Measurements from ENCODE around the gene RAB1A. TPM values are rescaled to one million over a fixed set of nuclear protein-coding genes. Genes with fewer than 3 reads are reported as not detected.
"Not testable (repeated sequence)": the region's sequence is repeated elsewhere in the genome, so short reads cannot be mapped to it uniquely, and the experiment has no call there.

RAB1A gene
- polyA plus RNA-seq (ENCODE audit: low read depth in 6 of 6), result 10 to 100 TPM; 53.4 to 92.2 (median 60.5) TPM

DNA sequence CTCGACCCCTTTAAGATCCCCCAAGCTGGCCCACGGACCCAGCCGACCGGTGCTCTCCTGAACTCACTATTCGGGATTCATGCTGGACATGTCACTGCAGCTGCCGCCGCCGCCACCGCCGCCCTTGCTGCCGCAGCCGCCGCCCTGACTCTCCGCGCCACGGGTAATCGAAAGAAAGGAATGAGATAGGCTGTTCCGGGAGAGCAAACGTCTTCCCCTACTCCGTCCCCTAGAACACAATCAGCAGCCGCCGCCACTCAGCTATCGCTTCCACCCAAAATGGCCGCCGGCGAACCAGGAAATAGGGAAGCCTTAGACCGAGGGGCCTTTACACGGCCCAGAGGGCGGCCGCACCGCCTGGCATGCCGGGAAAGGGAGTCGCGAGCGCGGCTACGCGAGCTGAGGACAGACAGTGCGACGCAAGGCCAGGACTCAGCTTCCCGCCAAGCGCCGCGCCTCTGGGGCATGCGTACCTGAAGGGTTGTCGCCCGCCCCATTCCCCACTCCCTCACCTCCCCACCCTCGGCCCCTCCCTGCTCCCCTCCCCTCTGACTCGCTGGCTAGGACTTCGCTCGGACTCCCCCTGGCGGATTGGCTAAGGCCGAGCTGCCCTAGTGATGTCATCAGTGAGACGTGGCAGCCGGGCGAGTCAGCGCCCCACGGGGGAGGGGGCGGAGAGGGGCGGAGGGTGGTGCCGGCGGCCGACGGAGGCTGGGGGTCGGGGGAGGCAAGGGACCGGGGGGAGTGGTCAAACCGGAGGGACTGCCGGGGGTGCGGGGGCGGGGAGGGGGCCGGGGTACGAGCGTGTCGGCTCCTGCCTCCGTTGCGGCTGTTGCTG lies at the start of gene RAB1A:
Gene RAB1A, minus strand, starts transcription at position 281 of the 838 bp plus-strand sequence. Its CDS starts 191 bp downstream, at position 90.
- ATAC-seq (ENCODE audit: low read depth in 2 of 2) (peak; percentile 88 to 92), DNase-seq (peak; percentile 97)
- Mint-ChIP-seq H3K27me3 (no peaks in the 10 kb centered on the region), H3K4me1 (peaks cover 17 to 48% (median 32%) of the 10 kb centered on the region in 3 donors), H3K4me3 (peak within 1 kb of the TSS; percentile 91 to 100 (median 99)), H3K36me3 (peaks cover 0 to 9% of the 10 kb centered on the region in 2 donors), H3K9me3 (no peaks in the 10 kb centered on the region), H3K27ac (peak within 1 kb of the TSS; percentile 98 to 100 (median 99))

DNA sequence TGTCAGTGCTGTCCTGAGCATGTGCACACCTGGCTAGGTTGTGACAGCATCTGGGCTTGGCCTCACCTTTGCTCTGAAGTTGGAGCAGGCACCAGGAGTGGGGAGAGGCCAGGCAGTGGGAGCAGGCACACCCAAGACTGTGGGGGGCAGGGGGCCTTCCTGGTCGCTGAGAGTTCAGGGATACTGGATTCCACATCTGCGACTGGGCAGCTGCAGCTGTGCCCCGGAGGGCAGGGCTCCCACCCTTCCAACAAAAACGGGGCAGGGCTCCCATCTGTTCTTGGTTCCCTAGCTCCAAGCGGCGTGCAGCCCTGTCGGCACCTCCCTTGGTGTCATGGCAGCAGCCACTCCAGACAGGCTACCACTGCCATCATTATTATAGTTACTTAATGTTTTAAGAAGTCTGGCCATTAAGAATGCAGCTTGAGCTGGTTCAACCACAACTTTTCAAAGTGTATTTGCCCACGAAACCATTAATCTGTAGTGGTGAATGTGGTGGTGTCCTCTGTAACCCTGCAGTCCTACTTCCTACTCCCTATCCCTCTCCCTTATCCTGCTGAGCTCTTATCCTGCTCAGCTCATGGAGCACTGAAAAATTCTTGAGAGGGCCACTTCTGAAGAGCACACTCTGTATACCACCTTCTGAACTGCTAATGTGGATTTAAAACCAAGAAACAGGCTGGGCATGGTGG lies 48.0 kb upstream of the RAB1A start:
- Mint-ChIP-seq H3K27ac (no peak overlapping the region), H3K4me3 (peak overlapping the region in 1 of 8 donors; percentile 35), H3K4me1 (no peaks in the 10 kb centered on the region), H3K36me3 (no peaks in the 10 kb centered on the region), H3K9me3 (no peaks in the 10 kb centered on the region), H3K27me3 (peaks cover 4 to 21% (median 4%) of the 10 kb centered on the region in 3 donors)
- ATAC-seq (ENCODE audit: low read depth in 2 of 2) (no peak), DNase-seq (no peak)

DNA sequence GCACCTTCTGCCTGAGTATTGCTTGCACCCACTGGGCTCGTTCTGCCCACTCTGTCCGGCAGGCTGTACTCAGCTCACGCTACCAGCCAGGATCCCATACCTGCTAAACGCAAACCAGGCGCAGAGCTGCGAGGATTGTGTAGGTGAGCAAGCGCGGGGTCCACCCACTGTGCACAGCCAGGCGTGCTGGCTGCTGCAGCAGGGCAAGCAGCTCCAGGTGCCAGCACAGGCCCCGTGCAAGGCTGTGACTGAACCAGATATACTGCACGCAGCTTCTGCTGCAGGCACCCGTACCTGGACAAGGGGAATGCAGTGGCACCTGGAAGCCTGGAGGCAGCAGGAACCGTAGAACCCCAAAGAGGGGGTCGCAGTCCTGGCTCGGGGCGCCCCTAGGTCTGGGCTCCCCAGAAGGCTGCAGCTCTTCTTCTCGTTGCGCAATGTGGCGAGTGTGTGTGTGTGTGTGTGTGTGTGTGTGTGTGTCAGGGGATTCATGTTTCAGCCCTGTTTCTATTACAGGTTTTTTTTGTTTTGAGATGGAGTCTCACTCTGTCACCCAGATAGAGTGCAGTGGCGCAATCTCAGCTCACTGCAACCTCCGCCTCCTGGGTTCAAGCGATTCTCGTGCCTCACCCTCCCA lies 46.1 kb upstream of the RAB1A start:
- no peaks in the 10 kb centered on the region for H3K9me3 Mint-ChIP-seq
- H3K27me3 Mint-ChIP-seq, result peaks cover 0 to 7% (median 0%) of the 10 kb centered on the region in 3 donors
- no peaks in the 10 kb centered on the region for H3K36me3 Mint-ChIP-seq
- no peak overlapping the region for H3K27ac Mint-ChIP-seq
- H3K4me1 Mint-ChIP-seq, result no peaks in the 10 kb centered on the region
- ATAC-seq (ENCODE audit: low read depth in 2 of 2), result no peak
- no peak overlapping the region for H3K4me3 Mint-ChIP-seq
- DNase-seq, result no peak

DNA sequence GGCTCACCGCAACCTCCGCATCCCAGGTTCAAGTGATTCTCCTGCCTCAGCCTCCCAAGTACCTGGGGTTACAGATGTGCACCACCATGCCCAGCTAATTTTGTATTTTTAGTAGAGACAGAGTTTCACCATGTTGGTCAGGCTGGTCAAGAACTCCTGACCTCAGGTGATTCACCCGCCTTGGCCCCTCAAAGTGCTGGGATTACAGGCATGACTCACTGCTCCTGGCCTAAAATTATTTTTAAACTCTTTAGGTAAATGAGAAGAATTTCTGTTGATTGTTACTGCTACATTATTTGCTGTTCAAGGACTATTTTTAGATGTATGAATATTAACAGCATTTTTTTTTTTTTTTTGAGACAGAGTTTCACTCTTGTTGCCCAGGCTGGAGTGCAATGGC lies 44.1 kb upstream of the RAB1A start:
- not testable (repeated sequence) for H3K36me3 Mint-ChIP-seq; H3K9me3 Mint-ChIP-seq; DNase-seq; H3K27me3 Mint-ChIP-seq; ATAC-seq (ENCODE audit: low read depth in 2 of 2); H3K27ac Mint-ChIP-seq; H3K4me1 Mint-ChIP-seq
- peak overlapping the region in 1 of 8 donors; percentile 22 for H3K4me3 Mint-ChIP-seq

DNA sequence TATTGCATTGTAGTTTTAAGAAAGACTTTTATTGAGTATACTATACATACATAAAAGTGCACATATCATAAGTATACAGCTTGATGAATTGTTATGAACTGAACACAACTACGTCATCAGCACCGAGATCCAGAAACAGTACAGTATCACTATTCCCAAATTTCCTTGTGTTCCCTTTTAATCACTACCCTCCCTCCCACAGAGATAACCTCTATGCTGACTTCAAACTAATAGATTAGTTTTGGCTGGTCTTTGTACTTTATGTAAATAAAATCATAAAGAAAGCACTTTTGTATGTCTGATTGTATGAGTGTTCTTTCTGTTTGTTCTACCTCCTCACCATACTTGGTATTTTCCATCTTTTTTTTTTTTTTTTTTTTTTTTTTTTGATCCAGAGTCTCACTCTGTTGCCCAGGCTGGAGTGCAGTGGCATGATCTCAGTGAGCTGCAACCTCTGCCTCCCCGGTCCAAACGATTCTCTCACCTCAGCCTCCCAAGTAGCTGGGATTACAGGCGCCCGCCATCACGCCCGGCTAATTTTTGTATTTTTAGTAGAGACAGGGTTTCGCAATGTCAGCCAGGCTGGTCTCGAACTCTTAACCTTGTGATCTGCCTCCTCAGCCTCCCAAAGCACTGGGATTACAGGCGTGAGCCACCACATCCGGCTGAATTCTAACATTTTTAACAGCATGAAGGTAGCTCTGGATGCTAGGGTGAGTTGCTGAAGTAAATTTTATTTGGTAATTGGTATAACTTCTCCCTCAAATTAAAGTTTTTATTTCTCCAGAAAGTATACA lies 43.3 kb upstream of the RAB1A start:
- H3K4me1 Mint-ChIP-seq, result peaks cover 0 to 5% (median 5%) of the 10 kb centered on the region in 3 donors
- no peak overlapping the region for H3K27ac Mint-ChIP-seq
- no peaks in the 10 kb centered on the region for H3K36me3 Mint-ChIP-seq
- ATAC-seq (ENCODE audit: low read depth in 2 of 2) (no peak), DNase-seq (no peak)
- H3K9me3 Mint-ChIP-seq, result no peaks in the 10 kb centered on the region
- no peak overlapping the region for H3K4me3 Mint-ChIP-seq
- H3K27me3 Mint-ChIP-seq, result peaks cover 0 to 4% (median 0%) of the 10 kb centered on the region in 3 donors

DNA sequence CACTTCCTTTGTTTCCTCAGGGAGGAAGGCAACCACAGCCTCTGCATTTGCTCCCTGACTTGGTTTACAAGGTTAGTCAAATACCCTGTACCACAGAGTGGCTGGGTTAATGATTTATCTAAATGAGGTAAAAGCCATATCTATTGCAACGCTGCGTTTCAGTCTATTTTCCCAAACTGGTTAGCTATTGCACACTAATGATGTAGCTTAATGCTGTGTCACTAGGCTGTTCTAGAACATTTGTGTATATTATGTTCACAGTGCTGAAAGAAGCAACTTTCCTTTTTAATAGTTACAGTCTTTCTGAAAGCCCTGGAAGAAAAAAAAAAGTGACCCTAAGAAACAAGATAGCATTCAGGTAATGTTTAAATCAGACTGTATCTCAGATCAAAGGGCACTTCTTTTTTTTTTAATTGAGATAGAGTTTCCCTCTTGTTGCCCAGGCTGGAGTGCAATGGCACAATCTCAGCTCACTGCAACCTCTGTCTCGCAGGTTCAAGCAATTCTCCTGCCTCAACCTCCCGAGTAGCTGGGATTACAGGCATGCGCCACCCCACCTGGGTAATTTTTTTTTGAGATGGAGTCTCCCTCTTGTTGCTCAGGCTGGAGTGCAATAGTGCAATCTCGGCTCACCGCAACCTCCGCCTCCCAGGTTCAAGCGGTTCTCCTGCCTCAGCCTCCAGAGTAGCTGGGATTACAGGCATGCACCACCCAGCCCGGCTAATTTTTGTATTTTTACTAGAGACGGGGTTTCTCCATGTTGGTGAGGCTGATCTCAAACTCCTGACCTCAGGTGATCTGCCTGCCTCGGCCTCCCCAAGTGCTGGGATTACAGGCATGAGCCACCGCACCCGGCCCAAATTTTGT lies 40.9 kb upstream of the RAB1A start:
- not testable (repeated sequence) for H3K27ac Mint-ChIP-seq; ATAC-seq (ENCODE audit: low read depth in 2 of 2); H3K27me3 Mint-ChIP-seq; H3K36me3 Mint-ChIP-seq; H3K4me3 Mint-ChIP-seq; H3K9me3 Mint-ChIP-seq; H3K4me1 Mint-ChIP-seq; DNase-seq

DNA sequence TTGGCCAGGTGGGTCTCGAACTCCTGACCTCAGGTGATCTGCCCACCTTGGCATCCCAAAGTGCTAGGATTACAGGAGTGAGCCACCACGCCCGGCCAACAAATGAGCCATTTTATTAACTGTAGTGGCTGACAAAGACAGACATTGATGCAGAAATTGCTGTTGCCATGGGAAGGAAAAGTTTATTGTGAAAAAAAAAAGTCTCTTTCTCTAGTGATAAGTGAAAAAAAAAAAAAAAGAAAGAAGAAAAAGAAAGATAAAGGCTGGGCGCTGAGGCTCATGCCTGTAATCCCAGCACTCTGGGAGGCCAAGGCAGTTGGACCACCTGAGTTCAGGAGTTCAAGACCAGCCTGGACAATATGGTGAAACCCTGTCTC lies 39.8 kb upstream of the RAB1A start:
- DNase-seq (no peak), ATAC-seq (ENCODE audit: low read depth in 2 of 2) (no peak)
- H3K36me3 Mint-ChIP-seq, result no peaks in the 10 kb centered on the region
- H3K27ac Mint-ChIP-seq, result no peak overlapping the region
- no peak overlapping the region for H3K4me3 Mint-ChIP-seq
- peaks cover 14 to 20% (median 18%) of the 10 kb centered on the region in 3 donors for H3K4me1 Mint-ChIP-seq
- no peaks in the 10 kb centered on the region for H3K9me3 Mint-ChIP-seq
- no peaks in the 10 kb centered on the region for H3K27me3 Mint-ChIP-seq

DNA sequence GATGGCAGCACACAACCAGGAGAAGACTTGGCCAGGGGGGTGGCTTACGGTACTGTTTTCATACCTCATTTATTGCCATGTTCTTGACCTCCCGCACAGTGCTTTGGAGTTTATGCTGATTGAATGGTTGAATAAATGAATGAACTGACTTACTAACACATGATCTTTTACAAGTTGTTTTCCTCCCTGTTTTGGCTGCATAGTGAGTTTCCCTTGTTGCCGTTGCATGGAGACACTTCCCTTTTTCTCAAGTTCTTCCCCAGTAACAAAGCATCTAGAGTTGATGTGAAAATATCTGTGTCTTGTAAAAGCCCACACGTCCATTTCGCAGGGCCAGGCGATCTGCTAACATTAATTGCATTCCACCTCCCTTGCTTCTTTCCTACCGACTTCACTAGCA lies 35.7 kb upstream of the RAB1A start:
- peaks cover 25 to 35% (median 28%) of the 10 kb centered on the region in 3 donors for H3K4me1 Mint-ChIP-seq
- H3K9me3 Mint-ChIP-seq, result no peaks in the 10 kb centered on the region
- peak; percentile 23 for DNase-seq
- ATAC-seq (ENCODE audit: low read depth in 2 of 2), result peak; percentile 71 to 76
- H3K36me3 Mint-ChIP-seq, result no peaks in the 10 kb centered on the region
- H3K4me3 Mint-ChIP-seq, result peak overlapping the region in 2 of 8 donors; percentile 7 to 23
- peak overlapping the region in 4 of 6 donors; percentile 13 to 64 (median 49) for H3K27ac Mint-ChIP-seq
- no peaks in the 10 kb centered on the region for H3K27me3 Mint-ChIP-seq

DNA sequence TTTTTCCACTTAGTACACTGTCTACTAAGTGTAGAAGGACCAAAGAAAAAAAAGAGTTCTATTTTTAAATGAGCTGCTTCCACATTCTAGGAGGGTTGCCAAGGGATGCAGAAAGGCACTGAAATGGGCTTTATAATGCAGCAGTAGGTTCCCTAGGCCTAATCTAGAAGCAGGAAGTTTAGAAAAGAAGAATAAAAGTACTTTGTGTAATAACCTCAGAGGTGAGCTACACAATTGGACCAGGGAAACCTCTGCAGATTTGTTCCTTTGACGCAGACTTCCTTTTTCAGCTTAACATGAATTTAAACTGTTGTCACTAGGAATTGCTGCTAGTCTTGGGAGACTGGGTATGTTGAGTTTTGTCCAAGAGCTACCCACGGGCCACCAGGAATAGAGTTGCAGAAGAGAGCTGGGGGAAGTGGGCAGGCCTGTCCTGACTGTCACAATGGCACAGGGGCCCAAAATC lies 34.6 kb upstream of the RAB1A start:
- no peak overlapping the region for H3K4me3 Mint-ChIP-seq
- no peaks in the 10 kb centered on the region for H3K27me3 Mint-ChIP-seq
- H3K27ac Mint-ChIP-seq, result peak overlapping the region in 3 of 6 donors; percentile 6 to 64 (median 19)
- no peak for ATAC-seq (ENCODE audit: low read depth in 2 of 2)
- H3K4me1 Mint-ChIP-seq, result peaks cover 32 to 44% (median 36%) of the 10 kb centered on the region in 3 donors
- DNase-seq, result no peak
- no peaks in the 10 kb centered on the region for H3K36me3 Mint-ChIP-seq
- no peaks in the 10 kb centered on the region for H3K9me3 Mint-ChIP-seq

DNA sequence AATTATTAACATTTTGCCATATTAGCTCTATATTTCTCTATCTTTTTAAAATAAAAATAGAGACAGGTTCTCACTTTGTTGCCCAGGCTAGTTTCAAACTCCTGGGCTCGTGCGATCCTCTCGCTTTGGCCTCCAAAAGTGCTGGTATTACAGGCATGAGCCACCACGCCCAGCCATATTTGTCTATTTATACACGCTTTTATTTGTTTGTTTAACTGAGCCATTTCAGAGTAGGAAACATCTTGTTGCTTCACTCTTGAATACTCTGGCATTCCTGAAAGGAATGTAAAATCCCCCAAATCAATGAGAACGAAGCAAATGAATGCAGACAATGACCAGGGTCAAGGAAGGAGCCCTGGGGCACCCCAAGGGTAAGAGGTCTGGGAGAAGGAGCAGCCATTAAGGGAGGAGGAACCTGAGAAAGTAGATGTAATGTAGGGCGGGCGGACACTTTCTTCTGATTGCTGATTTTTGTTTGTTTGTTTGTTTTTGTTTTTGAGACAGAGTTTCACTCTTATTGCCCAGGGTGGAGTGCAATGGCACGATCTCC lies 31.7 kb upstream of the RAB1A start:
- H3K36me3 Mint-ChIP-seq, result no peaks in the 10 kb centered on the region
- H3K9me3 Mint-ChIP-seq, result no peaks in the 10 kb centered on the region
- no peaks in the 10 kb centered on the region for H3K27me3 Mint-ChIP-seq
- peak overlapping the region in 1 of 6 donors; percentile 7 for H3K27ac Mint-ChIP-seq
- no peak overlapping the region for H3K4me3 Mint-ChIP-seq
- peaks cover 29 to 39% (median 33%) of the 10 kb centered on the region in 3 donors for H3K4me1 Mint-ChIP-seq
- ATAC-seq (ENCODE audit: low read depth in 2 of 2) (no peak), DNase-seq (no peak)

DNA sequence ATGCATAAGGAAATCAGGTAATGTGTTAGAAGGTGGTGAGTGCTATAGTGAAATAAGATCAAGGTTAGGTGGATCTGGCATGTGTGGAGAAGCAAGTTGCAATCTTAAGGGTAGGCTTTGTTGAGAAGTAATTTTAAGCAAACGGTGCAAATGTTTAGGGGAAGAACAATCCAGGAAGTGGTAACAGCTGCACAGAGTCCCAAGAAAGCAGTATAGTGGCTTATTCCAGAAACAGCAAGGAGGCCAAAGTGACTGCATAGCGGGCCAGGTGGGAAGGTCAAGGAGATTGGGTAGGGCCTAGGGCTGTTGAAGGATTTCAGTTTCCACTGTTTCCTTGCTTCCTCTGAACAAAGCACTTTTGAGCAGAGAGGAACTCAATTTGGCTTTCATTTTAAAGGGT lies 30.0 kb upstream of the RAB1A start:
- Mint-ChIP-seq H3K36me3 (no peaks in the 10 kb centered on the region), H3K4me1 (peaks cover 18 to 27% (median 21%) of the 10 kb centered on the region in 3 donors), H3K27ac (no peak overlapping the region), H3K4me3 (no peak overlapping the region), H3K27me3 (no peaks in the 10 kb centered on the region), H3K9me3 (no peaks in the 10 kb centered on the region)
- ATAC-seq (ENCODE audit: low read depth in 2 of 2) (no peak), DNase-seq (no peak)

DNA sequence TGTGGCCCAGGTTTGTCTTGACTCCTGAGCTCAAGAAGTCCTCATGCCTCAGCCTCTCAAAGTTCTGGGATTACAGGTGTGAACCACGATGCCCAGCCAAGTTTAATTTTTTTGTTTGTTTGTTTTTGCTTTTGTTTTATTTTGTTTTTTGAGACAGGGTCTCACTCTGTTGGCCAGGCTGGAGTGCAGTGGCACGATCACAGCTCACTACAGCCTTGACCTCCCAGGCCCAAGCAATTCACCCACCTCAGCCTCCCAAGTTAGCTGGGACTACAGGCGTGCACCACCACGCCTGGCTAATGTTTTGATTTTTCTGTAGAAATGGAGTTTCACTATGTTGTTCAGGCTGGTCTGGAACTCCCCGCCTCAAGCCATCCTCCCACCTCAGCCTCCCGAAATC lies 29.4 kb upstream of the RAB1A start:
- no peak overlapping the region for H3K27ac Mint-ChIP-seq
- DNase-seq (no peak), ATAC-seq (ENCODE audit: low read depth in 2 of 2) (no peak)
- peaks cover 14 to 20% (median 15%) of the 10 kb centered on the region in 3 donors for H3K4me1 Mint-ChIP-seq
- no peak overlapping the region for H3K4me3 Mint-ChIP-seq
- no peaks in the 10 kb centered on the region for H3K36me3 Mint-ChIP-seq
- no peaks in the 10 kb centered on the region for H3K9me3 Mint-ChIP-seq
- H3K27me3 Mint-ChIP-seq, result no peaks in the 10 kb centered on the region
